CD4-positive, alpha-beta memory T cell (primary cell): Measurements from ENCODE around the gene CACNA1B. TPM values are rescaled to one million over a fixed set of nuclear protein-coding genes. Genes with fewer than 3 reads are reported as not detected.
"Not testable (repeated sequence)": the region's sequence is repeated elsewhere in the genome, so short reads cannot be mapped to it uniquely, and the experiment has no call there.

Experiments
- CTCF ChIA-PET: fragments of 350-600 bp; sonication (Branson Sonifier 250); formaldehyde crosslinking; loops from one replicate; lab custom pipeline; 2021; ENCODE audit warnings: inconsistent platforms; ENCODE audit not compliant: partially characterized antibody; lab: Charles Lee
- POLR2A ChIA-PET: fragments of 350-600 bp; sonication (Branson Sonifier 250); formaldehyde crosslinking; loops from one replicate; lab custom pipeline; 2021; ENCODE audit not compliant: partially characterized antibody; lab: Charles Lee
- DNase-seq, 5 donors: peaks; one replicate each; pipeline versions ENCODE4 v3.0.0 to v3.0.0-alpha.2; 2020 to 2022; ENCODE audit warnings: mixed read lengths in 1 of 5
- H3K27ac ChIP-seq: one replicate; pipeline ENCODE4 v1.7.0; 2013; ENCODE audit warnings: low read depth, low read length
- H3K27me3 ChIP-seq: 2 replicates; pipeline ENCODE4 v1.7.0; 2013; ENCODE audit warnings: mild to moderate bottlenecking, low read length, moderate library complexity; ENCODE audit not compliant: insufficient read depth
- H3K36me3 ChIP-seq: 2 replicates; pipeline ENCODE4 v1.7.0; 2013; ENCODE audit warnings: mild to moderate bottlenecking, low read length, moderate library complexity; ENCODE audit not compliant: insufficient read depth
- H3K4me1 ChIP-seq: 2 replicates; pipeline ENCODE4 v1.7.0; 2013; ENCODE audit warnings: mild to moderate bottlenecking, low read length, moderate library complexity; ENCODE audit not compliant: insufficient read depth
- H3K4me3 ChIP-seq, 2 donors: one replicate each; pipeline ENCODE4 v1.7.0; 2013; ENCODE audit warnings: low read length in 2 of 2, mild to moderate bottlenecking in 1 of 2
- H3K9me3 ChIP-seq, 2 donors: one replicate each; pipeline ENCODE4 v1.7.0; 2013; ENCODE audit warnings: low read length in 2 of 2, control low read depth in 1 of 2; ENCODE audit not compliant: control insufficient read depth in 1 of 2
- H3K27ac Mint-ChIP-seq, 7 donors: one replicate each; pipeline ENCODE4 v1.8.0; 2020 to 2021; ENCODE audit warnings: mixed read lengths in 7 of 7, mild to moderate bottlenecking in 6 of 7, inconsistent platforms in 3 of 7, moderate library complexity in 3 of 7
- H3K27me3 Mint-ChIP-seq, 2 donors: one replicate each; pipeline ENCODE4 v1.8.0; 2020 to 2021; ENCODE audit warnings: mixed read lengths in 2 of 2
- H3K36me3 Mint-ChIP-seq, 2 donors: one replicate each; pipeline ENCODE4 v1.8.0; 2020 to 2021; ENCODE audit warnings: mixed read lengths in 2 of 2, inconsistent platforms in 1 of 2, mild to moderate bottlenecking in 1 of 2
- H3K4me1 Mint-ChIP-seq, 4 donors: one replicate each; pipeline ENCODE4 v1.8.0; 2020 to 2021; ENCODE audit warnings: mixed read lengths in 4 of 4, mild to moderate bottlenecking in 1 of 4
- H3K4me3 Mint-ChIP-seq, 8 donors: one replicate each; pipeline ENCODE4 v1.8.0; 2020 to 2021; ENCODE audit warnings: mixed read lengths in 8 of 8, mild to moderate bottlenecking in 7 of 8, moderate library complexity in 6 of 8, inconsistent platforms in 3 of 8
- H3K9me3 Mint-ChIP-seq, 8 donors: one replicate each; pipeline ENCODE4 v1.8.0; 2020 to 2021; ENCODE audit warnings: mixed read lengths in 8 of 8, mild to moderate bottlenecking in 5 of 8, inconsistent platforms in 3 of 8, moderate library complexity in 1 of 8
- intact Hi-C: fragments of 100-400 bp; cut with micrococcal nuclease; formaldehyde crosslinking; loops from one replicate; pipeline ENCODE4 v1.15.1; 2023
- polyA plus RNA-seq, 2 donors: library from polyadenylated mRNA; unstranded; fragments of 300-500 nt; fragmentation: Illumina TruSeq; gene quantifications; one replicate each; pipeline ENCODE4 v1.2.3, GENCODE V29; 2021
- total RNA-seq, 2 experiments: library from RNA; stranded (reverse); gene quantifications; one replicate each; pipeline ENCODE4 v1.2.3, GENCODE V29; 2021

Gene CACNA1B
- total and polyA plus RNA-seq, 4 experiments from 2014 or later, result not detected

DNA sequence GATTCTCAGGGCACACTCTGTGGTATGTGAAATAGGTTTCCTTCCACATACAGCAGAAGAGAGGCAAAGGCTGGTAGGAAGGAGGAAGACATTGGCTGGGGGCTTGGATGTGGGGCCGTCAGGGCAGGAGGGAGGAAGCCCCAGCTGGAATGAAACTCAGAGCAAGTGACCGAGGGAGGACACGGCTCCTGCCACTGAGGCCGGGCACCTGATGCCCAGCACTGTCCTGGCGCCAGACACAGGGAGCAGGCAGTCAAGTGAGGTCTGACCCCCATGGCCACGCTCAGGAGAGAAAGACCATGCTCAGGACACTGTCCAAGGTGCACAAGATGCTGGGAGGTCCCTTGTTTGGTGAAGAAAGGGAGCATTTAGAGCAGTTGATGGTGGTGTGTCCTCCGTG is 245.5 kb downstream of the CACNA1B start:
- POLR2A ChIA-PET, result no interaction called here
- CTCF ChIA-PET, result no interaction called here
- H3K36me3 Mint-ChIP-seq, result no peaks in the 10 kb centered on the region

DNA sequence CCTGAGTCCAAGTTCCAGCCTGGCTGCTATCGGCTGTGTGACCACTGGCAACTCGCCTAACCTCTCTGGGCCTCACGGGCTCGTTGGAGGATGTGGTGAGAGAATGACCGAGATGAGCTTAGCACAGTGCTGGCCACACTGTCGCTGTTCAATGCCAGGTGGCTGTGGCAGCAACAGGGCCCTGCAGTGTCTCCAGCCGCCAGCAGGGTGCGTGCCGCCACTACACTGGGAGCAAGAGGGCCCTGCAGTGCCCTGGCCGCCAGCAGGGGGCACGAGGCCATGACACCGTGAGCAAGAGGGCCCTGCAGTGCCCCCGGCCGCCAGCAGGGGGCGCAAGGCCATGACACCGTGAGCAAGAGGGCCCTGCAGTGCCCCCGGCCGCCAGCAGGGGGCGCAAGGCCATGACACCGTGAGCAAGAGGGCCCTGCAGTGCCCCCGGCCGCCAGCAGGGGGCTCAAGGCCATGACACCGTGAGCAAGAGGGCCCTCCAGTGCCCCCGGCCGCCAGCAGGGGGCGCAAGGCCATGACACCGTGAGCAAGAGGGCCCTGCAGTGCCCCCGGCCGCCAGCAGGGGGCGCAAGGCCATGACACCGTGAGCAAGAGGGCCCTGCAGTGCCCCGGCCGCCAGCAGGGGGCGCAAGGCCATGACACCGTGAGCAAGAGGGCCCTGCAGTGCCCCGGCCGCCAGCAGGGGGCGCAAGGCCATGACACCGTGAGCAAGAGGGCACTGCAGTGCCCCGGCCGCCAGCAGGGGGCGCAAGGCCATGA is 248.7 kb downstream of the CACNA1B start:
- H3K36me3 Mint-ChIP-seq, POLR2A ChIA-PET: not testable (repeated sequence)

More for the DNA sequence above, 245.5 kb downstream of the CACNA1B start:
- no peaks in the 10 kb centered on the region for H3K36me3 ChIP-seq
- H3K27me3 ChIP-seq, result no peaks in the 10 kb centered on the region
- no peak for DNase-seq
- H3K9me3 ChIP-seq, result no peaks in the 10 kb centered on the region
- H3K4me3 ChIP-seq, result no peak overlapping the region
- intact Hi-C loops, result no loop called here
- H3K4me1 Mint-ChIP-seq, result no peaks in the 10 kb centered on the region
- H3K27me3 Mint-ChIP-seq, result peaks cover 0 to 2% of the 10 kb centered on the region in 2 donors
- peaks cover 0 to 8% (median 0%) of the 10 kb centered on the region in 8 donors for H3K9me3 Mint-ChIP-seq
- peak overlapping the region in 1 of 7 donors; percentile 41 for H3K27ac Mint-ChIP-seq
- no peaks in the 10 kb centered on the region for H3K4me1 ChIP-seq
- no peak overlapping the region for H3K27ac ChIP-seq
- H3K4me3 Mint-ChIP-seq, result no peak overlapping the region

GRCh38 chr9:138126858-138127584 is 249.4 kb downstream of the CACNA1B start:
- H3K9me3 ChIP-seq, intact Hi-C loops, H3K4me1 ChIP-seq, H3K4me3 ChIP-seq, H3K27ac ChIP-seq, H3K4me1 Mint-ChIP-seq, H3K36me3 Mint-ChIP-seq, H3K36me3 ChIP-seq, H3K27me3 ChIP-seq, H3K27me3 Mint-ChIP-seq, POLR2A ChIA-PET, H3K4me3 Mint-ChIP-seq, CTCF ChIA-PET: not testable (repeated sequence)
- peaks cover 0 to 11% (median 0%) of the 10 kb centered on the region in 8 donors for H3K9me3 Mint-ChIP-seq
- peak in 3 of 5 donors; percentile 15 to 24 (median 22) for DNase-seq
- peak overlapping the region in 1 of 7 donors; percentile 31 for H3K27ac Mint-ChIP-seq

More for the DNA sequence above, 248.7 kb downstream of the CACNA1B start:
- H3K27ac ChIP-seq, CTCF ChIA-PET, H3K4me3 ChIP-seq, H3K4me1 ChIP-seq, H3K36me3 ChIP-seq, intact Hi-C loops, H3K27me3 ChIP-seq, H3K27me3 Mint-ChIP-seq, H3K27ac Mint-ChIP-seq, H3K4me1 Mint-ChIP-seq, H3K9me3 ChIP-seq, H3K4me3 Mint-ChIP-seq: not testable (repeated sequence)
- H3K9me3 Mint-ChIP-seq, result peaks cover 0 to 11% (median 0%) of the 10 kb centered on the region in 8 donors
- peak in 1 of 5 donors; percentile 21 for DNase-seq

GRCh38 chr9:138128027-138128426 is 250.4 kb downstream of the CACNA1B start:
- H3K4me3 Mint-ChIP-seq, CTCF ChIA-PET, H3K36me3 Mint-ChIP-seq, POLR2A ChIA-PET, DNase-seq, H3K27me3 Mint-ChIP-seq, H3K36me3 ChIP-seq, intact Hi-C loops, H3K4me1 Mint-ChIP-seq, H3K4me1 ChIP-seq, H3K4me3 ChIP-seq, H3K27me3 ChIP-seq, H3K9me3 ChIP-seq, H3K27ac ChIP-seq: not testable (repeated sequence)
- Mint-ChIP-seq H3K9me3 (peaks cover 0 to 11% (median 0%) of the 10 kb centered on the region in 8 donors), H3K27ac (peak overlapping the region in 1 of 7 donors; percentile 65)

GRCh38 chr9:138129318-138129717 is 251.7 kb downstream of the CACNA1B start:
- POLR2A ChIA-PET, DNase-seq, H3K27me3 Mint-ChIP-seq, CTCF ChIA-PET, H3K4me1 ChIP-seq, H3K4me3 Mint-ChIP-seq, H3K4me3 ChIP-seq, H3K36me3 Mint-ChIP-seq, H3K27me3 ChIP-seq, H3K27ac ChIP-seq, H3K4me1 Mint-ChIP-seq, H3K36me3 ChIP-seq, H3K9me3 ChIP-seq, intact Hi-C loops: not testable (repeated sequence)
- H3K27ac Mint-ChIP-seq, result peak overlapping the region in 2 of 7 donors; percentile 51 to 75
- H3K9me3 Mint-ChIP-seq, result peaks cover 0 to 11% (median 0%) of the 10 kb centered on the region in 8 donors

DNA sequence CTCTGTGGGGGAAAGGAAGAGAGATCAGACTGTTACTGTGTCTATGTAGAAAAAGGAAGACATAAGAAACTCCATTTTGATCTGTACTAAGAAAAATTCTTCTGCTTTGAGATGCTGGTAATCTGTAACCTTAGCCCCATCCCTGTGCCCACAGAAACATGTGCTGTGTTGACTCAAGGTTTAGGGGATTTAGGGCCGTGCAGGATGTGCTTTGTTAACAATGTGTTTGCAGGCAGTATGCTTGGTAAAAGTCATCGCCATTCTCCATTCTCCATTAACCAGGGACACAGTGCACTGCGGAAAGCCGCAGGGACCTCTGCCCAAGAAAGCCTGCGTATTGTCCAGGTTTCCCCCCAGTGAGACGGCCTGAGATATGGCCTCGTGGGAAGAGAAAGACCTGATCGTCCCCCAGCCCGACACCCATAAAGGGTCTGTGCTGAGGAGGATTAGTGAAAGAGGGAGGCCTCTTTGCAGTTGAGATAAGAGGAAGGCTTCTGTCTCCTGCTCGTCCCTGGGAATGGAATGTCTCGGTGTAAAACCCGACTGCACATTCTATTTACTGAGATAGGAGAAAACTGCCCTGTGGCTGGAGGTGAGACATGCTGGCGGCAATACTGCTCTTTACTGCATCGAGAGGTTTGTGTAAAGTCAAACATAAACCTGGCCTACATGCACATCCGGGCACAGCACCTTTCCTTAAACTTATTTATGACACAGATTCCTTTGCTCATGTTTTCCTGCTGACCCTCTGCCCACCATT is 255.5 kb downstream of the CACNA1B start:
- H3K27ac Mint-ChIP-seq, H3K27ac ChIP-seq, H3K27me3 ChIP-seq, H3K36me3 ChIP-seq, intact Hi-C loops, H3K4me3 Mint-ChIP-seq, DNase-seq, H3K27me3 Mint-ChIP-seq, CTCF ChIA-PET, POLR2A ChIA-PET, H3K9me3 ChIP-seq, H3K4me3 ChIP-seq, H3K36me3 Mint-ChIP-seq, H3K4me1 ChIP-seq, H3K4me1 Mint-ChIP-seq, H3K9me3 Mint-ChIP-seq: not testable (repeated sequence)

DNA sequence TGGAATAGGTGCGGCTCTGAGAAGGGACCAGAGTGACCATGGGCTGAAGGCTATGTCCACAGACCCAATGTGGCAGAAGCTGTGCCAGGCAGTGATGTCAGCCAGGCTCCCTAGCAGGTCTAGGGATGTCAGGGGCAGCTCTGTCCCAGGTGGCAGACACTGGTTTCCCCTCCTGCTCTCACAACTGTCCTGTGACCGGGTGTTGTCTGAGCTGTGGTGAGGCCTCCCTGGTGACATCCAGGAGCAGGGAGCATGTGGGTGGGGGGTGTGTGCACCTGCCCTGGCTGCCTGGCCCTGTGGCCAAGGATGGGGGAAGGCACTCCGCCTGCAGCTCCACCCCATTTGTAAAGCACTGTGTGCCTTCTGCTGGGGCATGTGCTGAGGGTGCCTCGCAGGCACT is 257.0 kb downstream of the CACNA1B start:
- H3K27ac Mint-ChIP-seq, CTCF ChIA-PET, H3K27ac ChIP-seq, H3K27me3 ChIP-seq, H3K27me3 Mint-ChIP-seq, H3K4me3 ChIP-seq, H3K9me3 ChIP-seq, H3K36me3 ChIP-seq, H3K9me3 Mint-ChIP-seq, H3K4me1 Mint-ChIP-seq, H3K4me3 Mint-ChIP-seq, DNase-seq, intact Hi-C loops, H3K4me1 ChIP-seq, POLR2A ChIA-PET, H3K36me3 Mint-ChIP-seq: not testable (repeated sequence)
